Osteocyte (in vitro differentiated cells): ENCODE measurements around the gene HMBS. TPM values are rescaled to one million over a fixed set of nuclear protein-coding genes. Genes with fewer than 3 reads are reported as not detected.
A peak's percentile ranks its signal among the peaks of the same experiment; 100 is the strongest.
"Not testable (repeated sequence)": the region's sequence is repeated elsewhere in the genome, so short reads cannot be mapped to it uniquely, and the experiment has no call there.

Experiments used
- DNase-seq: peaks from one replicate; pipeline ENCODE4 v3.0.0; 2021; ENCODE audit warnings: mixed read lengths; ENCODE audit not compliant: unreplicated experiment; ENCODE audit errors: extremely low spot score
- H3K27ac Mint-ChIP-seq: one replicate; pipeline ENCODE4 v1.8.0; 2021; ENCODE audit warnings: mild to moderate bottlenecking, mixed read lengths; ENCODE audit not compliant: unreplicated experiment
- H3K27me3 Mint-ChIP-seq: one replicate; pipeline ENCODE4 v1.8.0; 2021; ENCODE audit warnings: mixed read lengths; ENCODE audit not compliant: unreplicated experiment
- H3K36me3 Mint-ChIP-seq: one replicate; pipeline ENCODE4 v1.8.0; 2021; ENCODE audit warnings: mixed read lengths; ENCODE audit not compliant: unreplicated experiment
- H3K4me1 Mint-ChIP-seq: one replicate; pipeline ENCODE4 v1.8.0; 2021; ENCODE audit warnings: mixed read lengths; ENCODE audit not compliant: unreplicated experiment
- H3K4me3 Mint-ChIP-seq: one replicate; pipeline ENCODE4 v1.8.0; 2021; ENCODE audit warnings: mild to moderate bottlenecking, moderate library complexity, mixed read lengths; ENCODE audit not compliant: unreplicated experiment
- H3K9me3 Mint-ChIP-seq: one replicate; pipeline ENCODE4 v1.8.0; 2021; ENCODE audit warnings: mixed read lengths; ENCODE audit not compliant: unreplicated experiment
- CTCF ChIP-seq: fragments of 200-600 bp; sonication (generic); IDR thresholded peaks from 2 replicates; pipeline ENCODE4 v1.5.0; 2021; ENCODE audit warnings: antibody characterized with exemption, mild to moderate bottlenecking, moderate library complexity
- total RNA-seq: library from RNA; stranded (reverse); gene quantifications from 2 replicates; pipeline ENCODE4 v1.2.1, GENCODE V29; 2021

Gene HMBS
- total RNA-seq, 1 donor from 2014 or later = 18.6 TPM

GRCh38 chr11:119134389-119134978, 49.8 kb downstream of the HMBS start:
- Mint-ChIP-seq H3K27me3 (peaks cover 12% of the 10 kb centered on the region), H3K36me3 (peaks cover 34% of the 10 kb centered on the region), H3K4me1 (no peaks in the 10 kb centered on the region), H3K27ac (no peak overlapping the region), H3K4me3 (no peak overlapping the region), H3K9me3 (no peaks in the 10 kb centered on the region)
- no peak for DNase-seq
- TF ChIP-seq CTCF = peak; percentile 51

- not testable (repeated sequence) for H3K36me3 Mint-ChIP-seq, H3K4me3 Mint-ChIP-seq, H3K27ac Mint-ChIP-seq, DNase-seq, H3K9me3 Mint-ChIP-seq, H3K4me1 Mint-ChIP-seq
- peaks cover 18% of the 10 kb centered on the region for H3K27me3 Mint-ChIP-seq
Measured at GRCh38 chr11:119139276-119139675, 54.6 kb downstream of the HMBS start.

Other genes starting within 250 kb of the HMBS start
- gene CXCR5, start 201.0 kb upstream of the HMBS start, total RNA-seq = not detected in 2 replicates
- 115 and 122 TPM in 2 replicates for gene BCL9L, start 159.0 kb upstream of the HMBS start, total RNA-seq
- gene UPK2, start 128.6 kb upstream of the HMBS start, total RNA-seq = 0.42 and 0.86 TPM in 2 replicates
- not detected in 2 replicates for gene FOXR1, start 113.1 kb upstream of the HMBS start, total RNA-seq
- gene CENATAC, start 86.7 kb upstream of the HMBS start, total RNA-seq = 31.6 and 32.7 TPM in 2 replicates
- 933 and 949 TPM in 2 replicates for gene RPS25, start 66.5 kb upstream of the HMBS start, total RNA-seq
- gene TRAPPC4, start 66.1 kb upstream of the HMBS start, total RNA-seq = 71.4 and 75.3 TPM in 2 replicates
- 15.6 and 16.3 TPM in 2 replicates for gene SLC37A4, start 54.0 kb upstream of the HMBS start, total RNA-seq
- 168 TPM in 2 replicates for gene HYOU1, start 27.7 kb upstream of the HMBS start, total RNA-seq
- gene VPS11, start 17.1 kb upstream of the HMBS start, total RNA-seq = 42.6 and 45.9 TPM in 2 replicates
- 44.4 and 45.2 TPM in 2 replicates for gene DPAGT1, start 17.0 kb downstream of the HMBS start, total RNA-seq
- 10.9 and 11.7 TPM in 2 replicates for gene C2CD2L, start 22.5 kb downstream of the HMBS start, total RNA-seq
- 26.1 and 27.6 TPM in 2 replicates for gene HINFP, start 36.7 kb downstream of the HMBS start, total RNA-seq
- gene ABCG4, start 64.2 kb downstream of the HMBS start, total RNA-seq = 0.63 and 0.75 TPM in 2 replicates
- gene NLRX1, start 83.8 kb downstream of the HMBS start, total RNA-seq = 8.9 and 10.0 TPM in 2 replicates
- not detected in 2 replicates for gene NHERF4, start 100.6 kb downstream of the HMBS start, total RNA-seq
- gene CBL, start 121.5 kb downstream of the HMBS start, total RNA-seq = 20.8 and 21.7 TPM in 2 replicates
- gene MCAM, start 232.2 kb downstream of the HMBS start, total RNA-seq = 74.8 and 74.9 TPM in 2 replicates
- gene RNF26, start 249.6 kb downstream of the HMBS start, total RNA-seq = 28.9 and 30.2 TPM in 2 replicates